Smooth muscle cell (in vitro differentiated cells): ENCODE results near the gene FHOD3. TPM values are rescaled to one million over a fixed set of nuclear protein-coding genes. Genes with fewer than 3 reads are reported as not detected.

ENCODE experiments used
- DNase-seq: peaks from one replicate; lab custom pipeline; 2025; ENCODE audit not compliant: unreplicated experiment; lab: John Stamatoyannopoulos, UW
- H2AFZ ChIP-seq: fragments of 200-600 bp; sonication (generic); 2 replicates; pipeline ENCODE4 v1.6.0; 2016; ENCODE audit warnings: antibody characterized with exemption, low read depth, mild to moderate bottlenecking
- H3F3A ChIP-seq: fragments of 200-600 bp; sonication (generic); 2 replicates; pipeline ENCODE4 v1.6.0; 2017; ENCODE audit warnings: antibody characterized with exemption, low read depth
- H3K27ac ChIP-seq: fragments of 200-600 bp; sonication (generic); 2 replicates; pipeline ENCODE4 v1.5.1; 2016; ENCODE audit warnings: low read depth, mild to moderate bottlenecking
- H3K27me3 ChIP-seq: fragments of 200-600 bp; sonication (generic); 2 replicates; pipeline ENCODE4 v1.6.1; 2016; ENCODE audit warnings: low read depth, mild to moderate bottlenecking
- H3K36me3 ChIP-seq: fragments of 200-600 bp; sonication (generic); 2 replicates; pipeline ENCODE4 v1.5.1; 2016; ENCODE audit warnings: low read depth
- H3K4me1 ChIP-seq: fragments of 200-600 bp; sonication (generic); 2 replicates; pipeline ENCODE4 v1.5.1; 2016; ENCODE audit warnings: low read depth
- H3K4me2 ChIP-seq: fragments of 200-600 bp; sonication (generic); 2 replicates; pipeline ENCODE4 v1.6.0; 2016; ENCODE audit warnings: mild to moderate bottlenecking
- H3K4me3 ChIP-seq: fragments of 200-600 bp; sonication (generic); 2 replicates; pipeline ENCODE4 v1.5.1; 2016; ENCODE audit warnings: mild to moderate bottlenecking
- H3K79me2 ChIP-seq: fragments of 200-600 bp; sonication (generic); 2 replicates; pipeline ENCODE4 v1.6.0; 2016; ENCODE audit warnings: low read depth, mild to moderate bottlenecking
- H3K9ac ChIP-seq: fragments of 200-600 bp; sonication (generic); 2 replicates; pipeline ENCODE4 v1.6.0; 2016; ENCODE audit warnings: low read depth
- H3K9me3 ChIP-seq: fragments of 200-600 bp; sonication (generic); replicated peaks from 2 replicates; pipeline ENCODE4 v1.5.1; 2016; ENCODE audit warnings: low read depth
- H4K20me1 ChIP-seq: fragments of 200-600 bp; sonication (generic); 2 replicates; pipeline ENCODE4 v1.6.0; 2016; ENCODE audit warnings: low read depth
- WGBS: methylation state at CpG from one replicate; pipeline ENCODE4 v1.1.7; 2016; ENCODE audit warnings: low lambda C conversion rate; 5-methylcytosine and 5-hydroxymethylcytosine counted together
- polyA plus RNA-seq: library from polyadenylated mRNA; unstranded; fragments of >200 nt; fragmentation: Nextera tagmentation; extraction: Ambion mirVana; gene quantifications from 2 replicates; pipeline ENCODE4 v1.2.1, GENCODE V29; 2016
- total RNA-seq: library from RNA; depleted of rRNA; stranded (reverse); fragments of >200 nt; gene quantifications from 2 replicates; pipeline ENCODE4 v1.2.3, GENCODE V29; 2014
- TF ChIP-seq, protein P1 (sequence below): fragments of 200-600 bp; sonication (generic); IDR thresholded peaks from 2 replicates; pipeline ENCODE4 v1.5.1; 2017; ENCODE audit warnings: borderline replicate concordance, mild to moderate bottlenecking, antibody characterized with exemption; ENCODE audit not compliant: insufficient read depth, poor library complexity, severe bottlenecking

The FHOD3 gene
- total and polyA plus RNA-seq, 2 experiments from 2014 or later: 6.3 to 19.4 TPM

DNA sequence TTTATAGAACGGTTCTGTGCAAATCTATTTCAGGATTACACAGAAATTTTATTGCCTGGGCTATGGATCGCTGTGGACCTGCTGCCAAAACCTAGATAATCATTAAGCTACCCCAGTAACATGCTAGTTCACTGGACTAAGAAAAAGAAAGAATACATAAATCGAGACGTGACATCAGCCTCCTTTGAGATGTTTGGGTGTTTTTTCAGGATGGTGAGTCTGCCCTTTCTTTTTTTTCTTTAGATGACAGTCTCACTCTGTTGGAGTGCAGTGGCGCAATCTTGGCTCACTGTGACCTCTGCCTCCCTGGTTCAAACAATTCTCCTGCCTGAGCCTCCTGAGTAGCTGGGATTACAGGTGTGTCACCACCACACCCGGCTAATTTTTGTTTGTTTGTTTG, 52.0 kb downstream of the FHOD3 start:
- Histone ChIP-seq H4K20me1 (no peaks in the 10 kb centered on the region), H3K4me3 (no peak overlapping the region), H2AFZ (no peak overlapping the region), H3K9ac (no peak overlapping the region), H3K36me3 (no peaks in the 10 kb centered on the region), H3K79me2 (no peaks in the 10 kb centered on the region), H3K9me3 (no peaks in the 10 kb centered on the region), H3K27me3 (no peaks in the 10 kb centered on the region), H3K27ac (no peak overlapping the region), H3K4me2 (no peak overlapping the region), H3F3A (no peaks in the 10 kb centered on the region), H3K4me1 (peaks cover 19% of the 10 kb centered on the region)
- WGBS: 76% methylated on average over 6 of the region's 6 CpGs
- TF ChIP-seq, protein P1, sequence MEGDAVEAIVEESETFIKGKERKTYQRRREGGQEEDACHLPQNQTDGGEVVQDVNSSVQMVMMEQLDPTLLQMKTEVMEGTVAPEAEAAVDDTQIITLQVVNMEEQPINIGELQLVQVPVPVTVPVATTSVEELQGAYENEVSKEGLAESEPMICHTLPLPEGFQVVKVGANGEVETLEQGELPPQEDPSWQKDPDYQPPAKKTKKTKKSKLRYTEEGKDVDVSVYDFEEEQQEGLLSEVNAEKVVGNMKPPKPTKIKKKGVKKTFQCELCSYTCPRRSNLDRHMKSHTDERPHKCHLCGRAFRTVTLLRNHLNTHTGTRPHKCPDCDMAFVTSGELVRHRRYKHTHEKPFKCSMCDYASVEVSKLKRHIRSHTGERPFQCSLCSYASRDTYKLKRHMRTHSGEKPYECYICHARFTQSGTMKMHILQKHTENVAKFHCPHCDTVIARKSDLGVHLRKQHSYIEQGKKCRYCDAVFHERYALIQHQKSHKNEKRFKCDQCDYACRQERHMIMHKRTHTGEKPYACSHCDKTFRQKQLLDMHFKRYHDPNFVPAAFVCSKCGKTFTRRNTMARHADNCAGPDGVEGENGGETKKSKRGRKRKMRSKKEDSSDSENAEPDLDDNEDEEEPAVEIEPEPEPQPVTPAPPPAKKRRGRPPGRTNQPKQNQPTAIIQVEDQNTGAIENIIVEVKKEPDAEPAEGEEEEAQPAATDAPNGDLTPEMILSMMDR: no peak
- DNase-seq: no peak

DNA sequence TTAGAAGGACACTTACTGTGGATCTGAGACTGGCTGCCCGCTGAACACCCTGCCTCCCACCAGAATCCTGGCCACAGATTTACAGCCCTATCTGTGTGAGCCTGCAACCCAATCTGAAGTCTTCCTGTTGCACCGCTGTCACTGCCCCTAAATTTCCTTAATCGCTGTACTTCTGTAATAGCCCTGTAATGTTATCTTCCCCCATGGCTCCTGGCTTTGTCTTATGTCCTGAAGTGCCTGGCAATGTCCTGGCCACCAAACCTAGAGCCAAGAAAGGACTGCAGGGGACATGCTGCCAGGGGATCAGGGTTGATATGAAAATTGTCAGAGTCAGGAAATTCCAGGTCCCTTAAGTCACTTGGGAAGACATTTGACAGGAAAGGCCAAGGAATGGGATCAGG, 52.7 kb downstream of the FHOD3 start:
- H3K4me2 ChIP-seq: no peak overlapping the region

DNA sequence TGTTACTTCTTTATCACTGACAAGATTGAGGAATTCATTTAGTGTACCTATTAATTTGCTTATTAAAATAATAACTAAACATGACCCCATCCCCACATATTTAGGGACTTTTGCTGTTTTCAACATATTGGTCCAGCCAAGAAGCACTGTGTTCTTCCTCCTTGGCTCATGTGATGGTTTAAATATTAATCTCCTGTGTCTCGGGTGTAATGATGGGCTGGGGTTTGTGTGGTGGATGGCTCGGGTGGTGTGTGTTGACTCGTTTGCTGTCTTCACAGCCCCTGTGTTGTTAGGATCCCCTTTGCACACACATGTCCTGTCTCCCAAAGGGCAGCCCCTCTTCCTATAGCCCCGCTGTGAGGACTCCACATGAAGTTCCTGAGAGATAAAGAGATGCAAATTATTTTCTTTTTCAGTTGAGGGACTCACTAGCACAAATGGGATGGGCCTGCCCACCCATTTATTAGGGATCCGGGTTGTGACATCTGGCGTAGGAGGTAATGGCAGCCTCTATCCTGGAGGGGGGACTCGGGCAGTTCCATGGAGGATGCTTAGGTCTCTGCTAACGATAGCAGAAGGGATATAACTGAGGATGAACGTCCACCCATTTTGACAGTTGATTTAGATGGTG, 53.4 kb downstream of the FHOD3 start:
- Histone ChIP-seq H4K20me1 (no peaks in the 10 kb centered on the region), H3K9me3 (no peaks in the 10 kb centered on the region), H3K36me3 (no peaks in the 10 kb centered on the region), H3K4me3 (no peak overlapping the region), H3K4me2 (no peak overlapping the region), H3F3A (no peaks in the 10 kb centered on the region), H3K27ac (no peak overlapping the region), H3K4me1 (peaks cover 19% of the 10 kb centered on the region), H2AFZ (no peak overlapping the region), H3K9ac (no peak overlapping the region), H3K79me2 (no peaks in the 10 kb centered on the region), H3K27me3 (no peaks in the 10 kb centered on the region)
- no peak for DNase-seq
- WGBS: 89% methylated on average over 9 of the region's 9 CpGs
- TF ChIP-seq, protein P1: no peak

More for the DNA sequence above, 52.7 kb downstream of the FHOD3 start:
- Histone ChIP-seq H3K4me1 (peaks cover 19% of the 10 kb centered on the region), H3K79me2 (no peaks in the 10 kb centered on the region), H2AFZ (no peak overlapping the region), H3F3A (no peaks in the 10 kb centered on the region), H3K27me3 (no peaks in the 10 kb centered on the region), H3K9ac (no peak overlapping the region), H3K4me3 (no peak overlapping the region), H4K20me1 (no peaks in the 10 kb centered on the region), H3K36me3 (no peaks in the 10 kb centered on the region), H3K27ac (no peak overlapping the region), H3K9me3 (no peaks in the 10 kb centered on the region)
- DNase-seq: no peak
- 70% methylated on average over 3 of the region's 3 CpGs for WGBS
- TF ChIP-seq, protein P1: no peak

DNA sequence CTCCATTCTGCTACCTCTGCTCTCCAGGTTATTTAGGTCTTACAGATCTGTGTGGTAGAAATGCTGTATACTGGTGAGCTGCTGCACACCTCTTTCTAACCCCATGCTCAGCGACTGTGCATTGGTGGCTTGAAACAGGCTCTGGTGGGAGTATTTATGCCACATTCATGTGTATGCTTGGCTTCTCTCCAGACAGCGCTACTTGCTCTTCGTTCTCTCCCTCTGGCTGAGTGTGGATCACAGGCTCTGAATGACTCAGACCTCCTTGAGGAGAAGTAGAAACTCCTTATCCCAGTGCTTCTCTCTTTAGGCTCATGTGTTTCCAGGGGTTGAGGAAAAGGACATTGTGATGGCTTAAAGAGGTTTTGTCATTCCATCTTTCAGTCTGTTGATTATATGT, 54.9 kb downstream of the FHOD3 start:
- Histone ChIP-seq H2AFZ (no peak overlapping the region), H3K9me3 (no peaks in the 10 kb centered on the region), H3K4me1 (peaks cover 19% of the 10 kb centered on the region), H3F3A (no peaks in the 10 kb centered on the region), H3K27ac (no peak overlapping the region), H3K4me2 (peak overlapping the region; percentile 19), H3K27me3 (no peaks in the 10 kb centered on the region), H3K9ac (no peak overlapping the region), H3K4me3 (no peak overlapping the region), H3K36me3 (no peaks in the 10 kb centered on the region), H3K79me2 (no peaks in the 10 kb centered on the region), H4K20me1 (no peaks in the 10 kb centered on the region)
- no peak for DNase-seq
- 9% methylated on average over 3 of the region's 3 CpGs for WGBS
- TF ChIP-seq, protein P1: no peak
